ENCODE data around the gene POC1A.
"Not testable (repeated sequence)": the region's sequence is repeated elsewhere in the genome, so short reads cannot be mapped to it uniquely, and the experiment has no call there.

POC1A gene

GRCh38 chr3:52183786-52184445, 29.7 kb upstream of the POC1A start:
- DNase-seq (ENCODE audit: low spot score) = no peak

- no peak for DNase-seq (ENCODE audit: low spot score)
Measured at GRCh38 chr3:52182691-52183090, 28.5 kb upstream of the POC1A start.

- no peak for DNase-seq (ENCODE audit: low spot score)
Measured at GRCh38 chr3:52182196-52182595, 28.0 kb upstream of the POC1A start.

GRCh38 chr3:52181543-52181942, 27.3 kb upstream of the POC1A start:
- no peak for DNase-seq (ENCODE audit: low spot score)

- no peak for DNase-seq (ENCODE audit: low spot score)
Measured at GRCh38 chr3:52178537-52178936, 24.3 kb upstream of the POC1A start.

GRCh38 chr3:52178126-52178525, 23.9 kb upstream of the POC1A start:
- not testable (repeated sequence) for DNase-seq (ENCODE audit: low spot score)

GRCh38 chr3:52177701-52178042, 23.4 kb upstream of the POC1A start:
- no peak for DNase-seq (ENCODE audit: low spot score)

GRCh38 chr3:52176951-52177700, 22.9 kb upstream of the POC1A start:
- no peak for DNase-seq (ENCODE audit: low spot score)

GRCh38 chr3:52176180-52176752, 22.0 kb upstream of the POC1A start:
- DNase-seq (ENCODE audit: low spot score) = no peak

GRCh38 chr3:52175416-52176179, 21.4 kb upstream of the POC1A start:
- no peak for DNase-seq (ENCODE audit: low spot score)

- DNase-seq (ENCODE audit: low spot score) = no peak
Measured at GRCh38 chr3:52174896-52175295, 20.7 kb upstream of the POC1A start.

- no peak for DNase-seq (ENCODE audit: low spot score)
Measured at GRCh38 chr3:52173101-52173500, 18.9 kb upstream of the POC1A start.

- no peak for DNase-seq (ENCODE audit: low spot score)
Measured at GRCh38 chr3:52172262-52172757, 18.1 kb upstream of the POC1A start.

GRCh38 chr3:52171514-52172261, 17.5 kb upstream of the POC1A start:
- DNase-seq (ENCODE audit: low spot score) = no peak

GRCh38 chr3:52170217-52170616, 16.0 kb upstream of the POC1A start:
- not testable (repeated sequence) for DNase-seq (ENCODE audit: low spot score)

GRCh38 chr3:52167240-52167639, 13.0 kb upstream of the POC1A start:
- no peak for DNase-seq (ENCODE audit: low spot score)

- DNase-seq (ENCODE audit: low spot score) = no peak
Measured at GRCh38 chr3:52162250-52162872, 8.1 kb upstream of the POC1A start.

- no peak for DNase-seq (ENCODE audit: low spot score)
Measured at GRCh38 chr3:52159503-52159902, 5.3 kb upstream of the POC1A start.

GRCh38 chr3:52155912-52156311, 1.7 kb upstream of the POC1A start:
- no peak for DNase-seq (ENCODE audit: low spot score)

- no peak for DNase-seq (ENCODE audit: low spot score)
Measured at GRCh38 chr3:52153389-52154096, 680 bp downstream of the POC1A start.

- not testable (repeated sequence) for DNase-seq (ENCODE audit: low spot score)
Measured at GRCh38 chr3:52151991-52152390, 2.2 kb downstream of the POC1A start.

All from left forelimb (tissue), 1 donor.